SK-N-SH treated with all-trans-retinoic acid at 6 μM for 48 hours (cell line): Measurements from ENCODE around the gene NEDD4.
A peak's percentile ranks its signal among the peaks of the same experiment; 100 is the strongest.
"Not testable (repeated sequence)": the region's sequence is repeated elsewhere in the genome, so short reads cannot be mapped to it uniquely, and the experiment has no call there.

ENCODE experiments used
- ATAC-seq: fragments of 200-7000 bp; cut with Tn5 transposase; 3 replicates; pipeline ENCODE4 v1.9.1; 2020; ENCODE audit warnings: mild to moderate bottlenecking, moderate library complexity
- ARNTL ChIP-seq: fragments of 450-650 bp; formaldehyde crosslinking; IDR thresholded peaks from 2 replicates; pipeline ENCODE4 v1.5.0; 2020; ENCODE audit warnings: low read depth, mild to moderate bottlenecking, moderate library complexity, borderline replicate concordance
- BACH2 ChIP-seq: fragments of 250-450 bp; sonication (Bioruptor Pico); IDR thresholded peaks from 2 replicates; pipeline ENCODE4 v1.9.0; 2021; ENCODE audit warnings: mild to moderate bottlenecking, borderline replicate concordance
- CREB5 ChIP-seq: fragments of 250-450 bp; sonication (Bioruptor Pico); IDR thresholded peaks from 2 replicates; pipeline ENCODE4 v1.5.1; 2020; ENCODE audit warnings: low read depth, mild to moderate bottlenecking, moderate library complexity
- CSRNP3 ChIP-seq: fragments of 250-450 bp; sonication (Bioruptor Pico); IDR thresholded peaks from 2 replicates; pipeline ENCODE4 v1.5.1; 2021; ENCODE audit warnings: mild to moderate bottlenecking, moderate library complexity
- ESRRG ChIP-seq: fragments of 250-450 bp; sonication (Bioruptor Pico); IDR thresholded peaks from 2 replicates; pipeline ENCODE4 v1.6.1; 2021; ENCODE audit warnings: mild to moderate bottlenecking
- GLIS3 ChIP-seq: fragments of 250-450 bp; sonication (Bioruptor Pico); IDR thresholded peaks from 2 replicates; pipeline ENCODE4 v1.5.0; 2020; ENCODE audit warnings: mild to moderate bottlenecking, moderate library complexity
- ISL1 ChIP-seq: fragments of 250-450 bp; sonication (Bioruptor Pico); IDR thresholded peaks from 2 replicates; pipeline ENCODE4 v2.1.2; 2022; ENCODE audit warnings: mild to moderate bottlenecking, moderate library complexity
- OSR1 ChIP-seq: fragments of 250-450 bp; sonication (Bioruptor Pico); IDR thresholded peaks from 2 replicates; pipeline ENCODE4 v1.8.0; 2022; ENCODE audit warnings: moderate library complexity, mild to moderate bottlenecking, inconsistent platforms
- PATZ1 ChIP-seq: fragments of 250-450 bp; sonication (Bioruptor Pico); IDR thresholded peaks from 2 replicates; pipeline ENCODE4 v1.8.0; 2020; ENCODE audit warnings: mild to moderate bottlenecking, moderate library complexity, borderline replicate concordance
- PPARA ChIP-seq: fragments of 250-450 bp; sonication (Bioruptor Pico); IDR thresholded peaks from 2 replicates; pipeline ENCODE4 v1.5.0; 2020; ENCODE audit warnings: mild to moderate bottlenecking, borderline replicate concordance
- RARB ChIP-seq: fragments of 250-450 bp; sonication (Bioruptor Pico); IDR thresholded peaks from 2 replicates; pipeline ENCODE4 v1.8.0; 2021; ENCODE audit warnings: mild to moderate bottlenecking, moderate library complexity
- SNAI2 ChIP-seq: fragments of 250-450 bp; sonication (Bioruptor Pico); IDR thresholded peaks from 2 replicates; pipeline ENCODE4 v1.5.0; 2020; ENCODE audit warnings: mild to moderate bottlenecking, moderate library complexity
- TCF4 ChIP-seq: fragments of 250-450 bp; sonication (Bioruptor Pico); IDR thresholded peaks from 2 replicates; pipeline ENCODE4 v1.8.0; 2021; ENCODE audit warnings: mild to moderate bottlenecking, moderate library complexity, borderline replicate concordance
- TOX ChIP-seq: fragments of 250-450 bp; sonication (Bioruptor Pico); IDR thresholded peaks from 2 replicates; pipeline ENCODE4 v1.8.0; 2021; ENCODE audit warnings: mild to moderate bottlenecking, moderate library complexity, borderline replicate concordance
- TSHZ2 ChIP-seq: fragments of 250-450 bp; sonication (Bioruptor Pico); IDR thresholded peaks from 2 replicates; pipeline ENCODE4 v1.5.0; 2020; ENCODE audit warnings: mild to moderate bottlenecking, moderate library complexity
- ZC3H10 ChIP-seq: fragments of 250-450 bp; sonication (Bioruptor Pico); IDR thresholded peaks from 2 replicates; pipeline ENCODE4 v1.5.1; 2021; ENCODE audit warnings: mild to moderate bottlenecking, moderate library complexity
- ZFP3 ChIP-seq: fragments of 250-450 bp; sonication (Bioruptor Pico); IDR thresholded peaks from 2 replicates; pipeline ENCODE4 v1.5.0; 2020; ENCODE audit warnings: mild to moderate bottlenecking, moderate library complexity
- ZNF565 ChIP-seq: fragments of 450-650 bp; formaldehyde crosslinking; conservative IDR thresholded peaks from 2 replicates; pipeline ENCODE4 v1.5.0; 2020; ENCODE audit warnings: low read depth, mild to moderate bottlenecking, moderate library complexity
- ZNF70 ChIP-seq: fragments of 450-650 bp; formaldehyde crosslinking; IDR thresholded peaks from 2 replicates; pipeline ENCODE4 v1.5.0; 2020; ENCODE audit warnings: mild to moderate bottlenecking, moderate library complexity
- ZNF8 ChIP-seq: fragments of 450-650 bp; formaldehyde crosslinking; IDR thresholded peaks from 2 replicates; pipeline ENCODE4 v1.5.0; 2020; ENCODE audit warnings: mild to moderate bottlenecking, moderate library complexity

NEDD4 gene

GRCh38 chr15:55821740-55822139, 171.7 kb downstream of the NEDD4 start:
- peak; percentile 52; the same call in 1 of the 2 replicates for TF ChIP-seq ZNF8 (CRISPR knock-in tag)
- ATAC-seq: not testable (repeated sequence)

GRCh38 chr15:55820043-55820442, 173.4 kb downstream of the NEDD4 start:
- ATAC-seq: no peak
- TF ChIP-seq ZNF70 (CRISPR knock-in tag) (no peak), TCF4 (CRISPR knock-in tag) (no peak), ZC3H10 (no peak), ISL1 (CRISPR knock-in tag) (no peak), PATZ1 (CRISPR knock-in tag) (no peak), TOX (no peak), ESRRG (CRISPR knock-in tag) (no peak), RARB (CRISPR knock-in tag) (no peak), PPARA (CRISPR knock-in tag) (no peak), GLIS3 (CRISPR knock-in tag) (no peak), BACH2 (CRISPR knock-in tag) (no peak), CREB5 (no peak), SNAI2 (CRISPR knock-in tag) (no peak), ZNF8 (CRISPR knock-in tag) (no peak)
- TF ChIP-seq, all 23 proteins: peak for 0

- TF ChIP-seq ZC3H10 (no peak), PATZ1 (CRISPR knock-in tag) (no peak)
- TF ChIP-seq, all 23 proteins: peak for 0
- ATAC-seq: no peak
These were observed 173.9 kb downstream of the NEDD4 start for GRCh38 chr15:55819397-55820034.

GRCh38 chr15:55816017-55816416, 177.4 kb downstream of the NEDD4 start:
- peak; percentile 93 for ATAC-seq

GRCh38 chr15:55802600-55803376, 190.6 kb downstream of the NEDD4 start:
- ATAC-seq: peak; percentile 73
- TF ChIP-seq ZNF70 (CRISPR knock-in tag) (no peak), TCF4 (CRISPR knock-in tag) (peak; percentile 65)

More at GRCh38 chr15:55816017-55816416, 177.4 kb downstream of the NEDD4 start:
- TF ChIP-seq ISL1 (CRISPR knock-in tag): peak; percentile 89
- no peak for TF ChIP-seq ZNF8 (CRISPR knock-in tag)

GRCh38 chr15:55800216-55800615, 193.2 kb downstream of the NEDD4 start:
- ATAC-seq: no peak
- TF ChIP-seq ZNF565: no peak
- no peak for TF ChIP-seq ZFP3 (CRISPR knock-in tag)
- TF ChIP-seq TOX: no peak
- TF ChIP-seq PPARA (CRISPR knock-in tag): no peak
- no peak for TF ChIP-seq CREB5
- no peak for TF ChIP-seq BACH2 (CRISPR knock-in tag)
- TF ChIP-seq SNAI2 (CRISPR knock-in tag): no peak
- TF ChIP-seq ISL1 (CRISPR knock-in tag): no peak
- no peak for TF ChIP-seq ESRRG (CRISPR knock-in tag)
- TF ChIP-seq CSRNP3 (CRISPR knock-in tag): no peak
- TF ChIP-seq ZNF8 (CRISPR knock-in tag): no peak
- TF ChIP-seq ARNTL (CRISPR knock-in tag): no peak
- no peak for TF ChIP-seq OSR1 (CRISPR knock-in tag)
- TF ChIP-seq ZC3H10: no peak
- no peak for TF ChIP-seq TSHZ2 (CRISPR knock-in tag)
